Stomach (tissue), 9 donors: ENCODE data around the gene ZBTB17. TPM values are rescaled to one million over a fixed set of nuclear protein-coding genes. Genes with fewer than 3 reads are reported as not detected.
A peak's percentile ranks its signal among the peaks of the same experiment; 100 is the strongest.

Source experiments
- DNase-seq, 2 donors: peaks; one replicate each; pipeline versions ENCODE4 v3.0.0 to v3.0.0-alpha.2; 2013 to 2019
- H3K27ac ChIP-seq, 5 donors: fragments of 200-600 bp in 4 of 5; sonication (generic) in 4 of 5; one replicate each; pipeline ENCODE4 v1.5.1; 2013 to 2019; ENCODE audit warnings: mild to moderate bottlenecking in 1 of 5, moderate library complexity in 1 of 5
- H3K27me3 ChIP-seq, 3 donors: fragments of 200-600 bp; sonication (generic); one replicate each; pipeline ENCODE4 v1.5.1; 2017 to 2019; ENCODE audit warnings: mixed run types in 1 of 3
- H3K36me3 ChIP-seq, 4 donors: fragments of 200-600 bp; sonication (generic); 1 replicate in 3 of 4; 2 replicates in 1 of 4; pipeline ENCODE4 v1.5.1; 2016 to 2019
- H3K4me1 ChIP-seq, 4 donors: fragments of 200-600 bp; sonication (generic); one replicate each; pipeline ENCODE4 v1.5.1; 2016 to 2019
- H3K4me3 ChIP-seq, 4 donors: fragments of 200-600 bp; sonication (generic) in 3 of 4; one replicate each; pipeline ENCODE4 v1.5.1; 2016 to 2019; ENCODE audit warnings: mild to moderate bottlenecking in 1 of 4
- H3K9me3 ChIP-seq, 4 donors: fragments of 200-600 bp; sonication (generic); one replicate each; pipeline ENCODE4 v1.5.1; 2016 to 2019
- CTCF ChIP-seq, 7 experiments: fragments of 450-650 bp in 4 of 7; fragments of 200-600 bp in 3 of 7; sonication (generic) in 3 of 7; IDR thresholded peaks; one replicate each; pipeline ENCODE4 v1.5.1; 2016 to 2019; ENCODE audit warnings: antibody characterized with exemption in 7 of 7, control low read depth in 2 of 7, mild to moderate bottlenecking in 1 of 7
- EP300 ChIP-seq: sonication (generic); formaldehyde crosslinking; IDR thresholded peaks from one replicate; pipeline ENCODE4 v1.6.1; 2017; ENCODE audit warnings: antibody characterized with exemption
- POLR2A ChIP-seq, 4 donors: fragments of 450-650 bp; IDR thresholded peaks; one replicate each; pipeline ENCODE4 v1.6.1; 2016; ENCODE audit warnings: antibody characterized with exemption in 4 of 4, control low read depth in 2 of 4, mild to moderate bottlenecking in 1 of 4, moderate library complexity in 1 of 4
- POLR2AphosphoS5 ChIP-seq, 3 donors: sonication (generic); formaldehyde crosslinking; IDR thresholded peaks; one replicate each; pipeline ENCODE4 v1.6.1; 2016; ENCODE audit warnings: antibody characterized with exemption in 3 of 3
- WGBS, 5 donors: extraction: QIAGEN DNeasy Blood & Tissue Kit in 3 of 5; methylation state at CpG; one replicate each; pipeline versions ENCODE4 v1.1.5 to v1.1.7; 2013 to 2018; 5-methylcytosine and 5-hydroxymethylcytosine counted together
- intact Hi-C: fragments of 100-400 bp; cut with DNase I; formaldehyde crosslinking; loops from one replicate; pipeline ENCODE4 v1.15.1; 2023; ENCODE audit warnings: low total_unique reads
- polyA plus RNA-seq, 3 donors: library from polyadenylated mRNA; stranded (reverse); fragments of 200-250 nt; gene quantifications; one replicate each; pipeline ENCODE4 v1.2.3, GENCODE V29; 2013
- total RNA-seq, 5 donors: library from RNA; depleted of rRNA; stranded (reverse); fragments of >200 nt; gene quantifications; one replicate each; pipeline versions ENCODE4 v1.1.0 to v1.2.3, GENCODE V29; 2014 to 2016
- donor health status: healthy with polysubstance abuse.
- donor health status: Bipolar disorder and iron deficiency.
- donor health status: healthy.

ZBTB17 gene
- total and polyA plus RNA-seq, 8 donors = 13.0 to 136 (median 46.5) TPM

- Histone ChIP-seq H3K27me3 (no peaks in the 10 kb centered on the region), H3K4me3 (no peak overlapping the region), H3K9me3 (no peaks in the 10 kb centered on the region), H3K4me1 (peaks cover 13 to 73% (median 46%) of the 10 kb centered on the region in 4 donors), H3K36me3 (peaks cover 0 to 10% (median 8%) of the 10 kb centered on the region in 4 donors), H3K27ac (peak overlapping the region in 1 of 5 donors; percentile 11)
- DNase-seq = no peak
- TF ChIP-seq EP300 (no peak), POLR2AphosphoS5 (IDR thresholded peaks at IDR 0.05) (no peak), CTCF (IDR thresholded peaks at IDR 0.05) (no peak), POLR2A (IDR thresholded peaks at IDR 0.05) (no peak)
- intact Hi-C loops = no loop called here
- 86 to 95% (median 91%) methylated on average over 8 of the region's 8 CpGs for WGBS, 5 donors
Observed at GRCh38 chr1:15962671-15963362, 13.1 kb downstream of the ZBTB17 start.

GRCh38 chr1:15962176-15962575 is 13.7 kb downstream of the ZBTB17 start:
- DNase-seq = no peak
- Histone ChIP-seq H3K27ac (peak overlapping the region in 1 of 5 donors; percentile 11), H3K36me3 (peaks cover 0 to 14% (median 9%) of the 10 kb centered on the region in 4 donors), H3K9me3 (no peaks in the 10 kb centered on the region), H3K4me3 (no peak overlapping the region), H3K27me3 (no peaks in the 10 kb centered on the region), H3K4me1 (peaks cover 13 to 77% (median 47%) of the 10 kb centered on the region in 4 donors)
- no peak for TF ChIP-seq POLR2AphosphoS5 (IDR thresholded peaks at IDR 0.05)
- no peak for TF ChIP-seq CTCF (IDR thresholded peaks at IDR 0.05)
- 90 to 93% (median 93%) methylated on average over 6 of the region's 6 CpGs for WGBS, 5 donors
- intact Hi-C loops = no loop called here

GRCh38 chr1:15961492-15961891 is 14.4 kb downstream of the ZBTB17 start:
- no peaks in the 10 kb centered on the region for H3K27me3 ChIP-seq
- intact Hi-C loops = no loop called here
- no peaks in the 10 kb centered on the region for H3K9me3 ChIP-seq
- peaks cover 0 to 16% (median 10%) of the 10 kb centered on the region in 4 donors for H3K36me3 ChIP-seq
- DNase-seq = no peak
- TF ChIP-seq POLR2A (IDR thresholded peaks at IDR 0.05) (no peak), CTCF (IDR thresholded peaks at IDR 0.05) (no peak), EP300 (no peak), POLR2AphosphoS5 (IDR thresholded peaks at IDR 0.05) (no peak)
- no peak overlapping the region for H3K27ac ChIP-seq
- H3K4me1 ChIP-seq = peaks cover 11 to 77% (median 43%) of the 10 kb centered on the region in 4 donors
- H3K4me3 ChIP-seq = no peak overlapping the region
- 81 to 92% (median 85%) methylated on average over 11 of the region's 11 CpGs for WGBS, 5 donors

GRCh38 chr1:15960808-15961207 is 15.1 kb downstream of the ZBTB17 start:
- H3K4me1 ChIP-seq = peaks cover 5 to 77% (median 38%) of the 10 kb centered on the region in 4 donors
- H3K36me3 ChIP-seq = peaks cover 0 to 16% (median 10%) of the 10 kb centered on the region in 4 donors
- no peak overlapping the region for H3K4me3 ChIP-seq
- DNase-seq = no peak
- H3K27ac ChIP-seq = no peak overlapping the region
- intact Hi-C loops = no loop called here
- no peak for TF ChIP-seq CTCF (IDR thresholded peaks at IDR 0.05)
- TF ChIP-seq POLR2A (IDR thresholded peaks at IDR 0.05) = no peak
- no peak for TF ChIP-seq EP300
- TF ChIP-seq POLR2AphosphoS5 (IDR thresholded peaks at IDR 0.05) = no peak
- H3K9me3 ChIP-seq = no peaks in the 10 kb centered on the region
- no peaks in the 10 kb centered on the region for H3K27me3 ChIP-seq
- WGBS, 5 donors = 92 to 96% (median 96%) methylated on average over 5 of the region's 5 CpGs
